GM12878 (cell line): Measurements from ENCODE around the gene MKNK1.

Source experiments
- EP300 ChIP-seq, 2 experiments: fragments of 150-350 bp in 1 of 2; IDR thresholded peaks; 2 replicates each; pipeline ENCODE4 v1.6.1; 2011 to 2012; ENCODE audit warnings: low read depth in 2 of 2, low read length in 2 of 2, borderline replicate concordance in 1 of 2, improper control_type of control experiment in 1 of 2, inconsistent platforms in 1 of 2; ENCODE audit not compliant: control insufficient read depth in 1 of 2
- MTA2 ChIP-seq: fragments of 450-650 bp; IDR thresholded peaks from 2 replicates; pipeline ENCODE4 v1.6.1; 2016; ENCODE audit warnings: low read depth, mild to moderate bottlenecking, moderate library complexity
- MYC ChIP-seq: IDR thresholded peaks from 2 replicates; pipeline ENCODE4 v1.6.1; 2011; ENCODE audit warnings: mild to moderate bottlenecking, low read length, moderate library complexity, inconsistent platforms; ENCODE audit not compliant: insufficient read depth, insufficient replicate concordance, insufficient read length, severe bottlenecking
- NRF1 ChIP-seq: conservative IDR thresholded peaks from 2 replicates; pipeline ENCODE4 v1.6.1; 2011; ENCODE audit warnings: mild to moderate bottlenecking, low read depth, low read length, improper control_type of control experiment
- POLR2A ChIP-seq: IDR thresholded peaks from 2 replicates; pipeline ENCODE4 v1.6.1; 2011; ENCODE audit warnings: low read depth, mild to moderate bottlenecking, low read length
- POLR2AphosphoS5 ChIP-seq: IDR thresholded peaks from 2 replicates; pipeline ENCODE4 v1.6.1; 2011; ENCODE audit warnings: mild to moderate bottlenecking, low read length, inconsistent platforms
- RAD21 ChIP-seq: IDR thresholded peaks from 2 replicates; pipeline ENCODE4 v1.6.1; 2011; ENCODE audit warnings: mild to moderate bottlenecking, low read depth, low read length, moderate library complexity; ENCODE audit not compliant: insufficient read depth
- RFX5 ChIP-seq: IDR thresholded peaks from 2 replicates; pipeline ENCODE4 v1.6.1; 2011; ENCODE audit warnings: low read depth, low read length, improper control_type of control experiment
- SMC3 ChIP-seq: IDR thresholded peaks from 2 replicates; pipeline ENCODE4 v1.6.1; 2011; ENCODE audit warnings: low read length, improper control_type of control experiment, borderline replicate concordance
- SUPT20H ChIP-seq: IDR thresholded peaks from 2 replicates; pipeline ENCODE4 v1.6.1; 2011; ENCODE audit warnings: low read depth, mild to moderate bottlenecking, low read length, moderate library complexity, borderline replicate concordance; ENCODE audit not compliant: control insufficient read depth
- TF ChIP-seq, protein P1 (sequence below), 3 experiments: IDR thresholded peaks in 2 of 3; conservative IDR thresholded peaks in 1 of 3; 2 replicates each; pipeline ENCODE4 v1.5.1; 2011; ENCODE audit warnings: low read depth in 3 of 3, low read length in 3 of 3, mild to moderate bottlenecking in 3 of 3, control low read depth in 2 of 3, moderate library complexity in 2 of 3, inconsistent platforms in 1 of 3, mixed read lengths in 1 of 3; ENCODE audit not compliant: control insufficient read depth in 2 of 3, insufficient read depth in 1 of 3; ENCODE audit errors: extremely low read depth in 1 of 3
- TF ChIP-seq, protein P2 (sequence below): IDR thresholded peaks from 2 replicates; pipeline ENCODE4 v1.6.1; 2012; ENCODE audit warnings: low read length, inconsistent platforms

DNA sequence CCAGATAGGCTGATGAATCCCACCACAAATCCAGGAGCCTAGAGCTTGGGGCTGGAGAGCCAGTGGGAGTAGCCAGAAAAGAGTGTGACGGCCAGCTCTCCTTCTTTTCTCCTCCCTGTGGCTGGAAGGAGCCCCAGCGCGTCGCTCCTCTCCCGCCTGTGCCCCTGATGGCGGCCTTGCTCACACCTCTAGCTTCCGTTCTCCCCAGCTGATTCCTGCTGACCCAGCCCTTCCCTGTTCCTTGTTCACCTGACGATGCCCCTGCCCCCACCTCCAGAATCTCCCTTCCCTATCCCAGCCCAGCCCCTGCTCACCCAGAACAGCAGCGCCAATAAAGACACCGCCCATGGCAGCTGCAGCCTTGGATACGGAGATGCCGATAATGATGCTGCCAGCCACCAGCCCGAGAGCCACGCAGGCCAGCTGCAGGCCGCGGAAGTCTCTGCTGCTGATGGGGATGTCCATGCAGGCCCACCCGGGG, 53.3 kb downstream of the MKNK1 start:
- TF ChIP-seq, protein P1, sequence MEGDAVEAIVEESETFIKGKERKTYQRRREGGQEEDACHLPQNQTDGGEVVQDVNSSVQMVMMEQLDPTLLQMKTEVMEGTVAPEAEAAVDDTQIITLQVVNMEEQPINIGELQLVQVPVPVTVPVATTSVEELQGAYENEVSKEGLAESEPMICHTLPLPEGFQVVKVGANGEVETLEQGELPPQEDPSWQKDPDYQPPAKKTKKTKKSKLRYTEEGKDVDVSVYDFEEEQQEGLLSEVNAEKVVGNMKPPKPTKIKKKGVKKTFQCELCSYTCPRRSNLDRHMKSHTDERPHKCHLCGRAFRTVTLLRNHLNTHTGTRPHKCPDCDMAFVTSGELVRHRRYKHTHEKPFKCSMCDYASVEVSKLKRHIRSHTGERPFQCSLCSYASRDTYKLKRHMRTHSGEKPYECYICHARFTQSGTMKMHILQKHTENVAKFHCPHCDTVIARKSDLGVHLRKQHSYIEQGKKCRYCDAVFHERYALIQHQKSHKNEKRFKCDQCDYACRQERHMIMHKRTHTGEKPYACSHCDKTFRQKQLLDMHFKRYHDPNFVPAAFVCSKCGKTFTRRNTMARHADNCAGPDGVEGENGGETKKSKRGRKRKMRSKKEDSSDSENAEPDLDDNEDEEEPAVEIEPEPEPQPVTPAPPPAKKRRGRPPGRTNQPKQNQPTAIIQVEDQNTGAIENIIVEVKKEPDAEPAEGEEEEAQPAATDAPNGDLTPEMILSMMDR (IDR thresholded peaks at IDR 0.05 in 2 of 3, conservative IDR thresholded peaks at IDR 0.05 in 1 of 3; ENCODE audit: control insufficient read depth in 2 of 3, extremely low read depth in 1 of 3, insufficient read depth in 1 of 3, low read depth in 3 of 3, low read length in 3 of 3), result no peak
- TF ChIP-seq MYC, result no peak
- no peak for TF ChIP-seq POLR2A
- TF ChIP-seq EP300 (IDR thresholded peaks at IDR 0.05; ENCODE audit: borderline replicate concordance in 1 of 2, control insufficient read depth in 1 of 2, low read depth in 2 of 2, low read length in 2 of 2), result no peak
- TF ChIP-seq RAD21, result no peak
- TF ChIP-seq SMC3, result no peak
- TF ChIP-seq POLR2AphosphoS5, result no peak
- no peak for TF ChIP-seq SUPT20H
- TF ChIP-seq MTA2, result no peak
- TF ChIP-seq, protein P2, sequence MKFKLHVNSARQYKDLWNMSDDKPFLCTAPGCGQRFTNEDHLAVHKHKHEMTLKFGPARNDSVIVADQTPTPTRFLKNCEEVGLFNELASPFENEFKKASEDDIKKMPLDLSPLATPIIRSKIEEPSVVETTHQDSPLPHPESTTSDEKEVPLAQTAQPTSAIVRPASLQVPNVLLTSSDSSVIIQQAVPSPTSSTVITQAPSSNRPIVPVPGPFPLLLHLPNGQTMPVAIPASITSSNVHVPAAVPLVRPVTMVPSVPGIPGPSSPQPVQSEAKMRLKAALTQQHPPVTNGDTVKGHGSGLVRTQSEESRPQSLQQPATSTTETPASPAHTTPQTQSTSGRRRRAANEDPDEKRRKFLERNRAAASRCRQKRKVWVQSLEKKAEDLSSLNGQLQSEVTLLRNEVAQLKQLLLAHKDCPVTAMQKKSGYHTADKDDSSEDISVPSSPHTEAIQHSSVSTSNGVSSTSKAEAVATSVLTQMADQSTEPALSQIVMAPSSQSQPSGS, result no peak
- no peak for TF ChIP-seq RFX5
- TF ChIP-seq NRF1, result no peak
